HG03103 (cell line): Measurements from ENCODE around the gene PDCD1.
A peak's percentile ranks its signal among the peaks of the same experiment; 100 is the strongest.

Experiments used
- ATAC-seq: cut with Tn5 transposase; IDR thresholded peaks from one replicate; pipeline ENCODE4 v1.9.1; 2021; ENCODE audit warnings: low read depth; ENCODE audit not compliant: unreplicated experiment

PDCD1 gene

GRCh38 chr2:241895712-241896641 lies 37.3 kb upstream of the PDCD1 start:
- no peak for ATAC-seq

- no peak for ATAC-seq
Measured at GRCh38 chr2:241895427-241895711, 36.7 kb upstream of the PDCD1 start.

GRCh38 chr2:241894681-241895426 lies 36.2 kb upstream of the PDCD1 start:
- no peak for ATAC-seq

GRCh38 chr2:241894056-241894641 lies 35.5 kb upstream of the PDCD1 start:
- ATAC-seq = no peak

- ATAC-seq = no peak
Measured at GRCh38 chr2:241893265-241893664, 34.6 kb upstream of the PDCD1 start.

- ATAC-seq = no peak
Measured at GRCh38 chr2:241892299-241893137, 33.8 kb upstream of the PDCD1 start.

- no peak for ATAC-seq
Measured at GRCh38 chr2:241891988-241892298, 33.2 kb upstream of the PDCD1 start.

GRCh38 chr2:241891315-241891987 lies 32.8 kb upstream of the PDCD1 start:
- ATAC-seq = no peak

GRCh38 chr2:241890524-241891235 lies 32.0 kb upstream of the PDCD1 start:
- no peak for ATAC-seq

GRCh38 chr2:241888641-241889040 lies 29.9 kb upstream of the PDCD1 start:
- ATAC-seq = no peak

GRCh38 chr2:241887806-241888522 lies 29.3 kb upstream of the PDCD1 start:
- ATAC-seq = no peak

GRCh38 chr2:241886840-241887447 lies 28.2 kb upstream of the PDCD1 start:
- ATAC-seq = no peak

- no peak for ATAC-seq
Measured at GRCh38 chr2:241885946-241886643, 27.4 kb upstream of the PDCD1 start.

- ATAC-seq = no peak
Measured at GRCh38 chr2:241885291-241885945, 26.7 kb upstream of the PDCD1 start.

- ATAC-seq = no peak
Measured at GRCh38 chr2:241884951-241885290, 26.2 kb upstream of the PDCD1 start.

GRCh38 chr2:241882091-241882625 lies 23.5 kb upstream of the PDCD1 start:
- peak; percentile 49 for ATAC-seq

- ATAC-seq = no peak
Measured at GRCh38 chr2:241880311-241881073, 21.8 kb upstream of the PDCD1 start.
